ENCODE measurements around the gene RETSAT. TPM values are rescaled to one million over a fixed set of nuclear protein-coding genes. Genes with fewer than 3 reads are reported as not detected.
A peak's percentile ranks its signal among the peaks of the same experiment; 100 is the strongest.

RETSAT gene
- total and polyA plus RNA-seq, 2 of the 13 experiments (the other 11 are each of a cell fraction or from before 2014, with no cell fraction given), result 46.7 to 61.0 TPM

GRCh38 chr2:85354286-85355072, at the start of gene RETSAT, which contains the start of gene ELMOD3 (continued):
- TF ChIP-seq HCFC1 (IDR thresholded peaks at IDR 0.05; ENCODE audit: low read depth, low read length), result peak; percentile 98
- TF ChIP-seq ZNF121 (CRISPR knock-in tag; IDR thresholded peaks at IDR 0.05), result peak; percentile 96
- peak; percentile 58 for TF ChIP-seq KLF9 (CRISPR knock-in tag; IDR thresholded peaks at IDR 0.05; ENCODE audit: low read depth)
- peak; percentile 58; the same call in 1 of the 2 replicates for TF ChIP-seq ZNF180 (CRISPR knock-in tag; IDR thresholded peaks at IDR 0.05; ENCODE audit: borderline replicate concordance, low read depth)
- TF ChIP-seq ZNF513 (CRISPR knock-in tag; conservative IDR thresholded peaks at IDR 0.05), result no peak
- 0 out of 2 replicates have a peak, but pooled peaks have one; percentile 21 for TF ChIP-seq ZBTB44 (CRISPR knock-in tag; IDR thresholded peaks at IDR 0.05)
- TF ChIP-seq MAFF (IDR thresholded peaks at IDR 0.05; ENCODE audit: low read depth, low read length), result no peak
- TF ChIP-seq POLR2G (IDR thresholded peaks at IDR 0.05; ENCODE audit: low read depth, low read length), result peak; percentile 100
- TF ChIP-seq ZBTB40 (IDR thresholded peaks at IDR 0.05), result no peak
- TF ChIP-seq ZBTB40 (CRISPR knock-in tag; IDR thresholded peaks at IDR 0.05), result peak; percentile 86; the same call in 1 of the 2 replicates
- peak; percentile 98; the same call in 1 of the 2 replicates for TF ChIP-seq ZNF580 (CRISPR knock-in tag; IDR thresholded peaks at IDR 0.05; ENCODE audit: borderline replicate concordance, low read depth)
- 0 out of 2 replicates have a peak, but pooled peaks have one; percentile 21 for TF ChIP-seq ZFP36L1 (CRISPR knock-in tag; IDR thresholded peaks at IDR 0.05)
- peak; percentile 51; the same call in 1 of the 2 replicates for TF ChIP-seq ELK4 (CRISPR knock-in tag; IDR thresholded peaks at IDR 0.05; ENCODE audit: borderline replicate concordance)
- peak; percentile 69; the same call in 1 of the 2 replicates for TF ChIP-seq HNRNPL (IDR thresholded peaks at IDR 0.05; ENCODE audit: low read depth, low read length)

Measured in HepG2 (cell line).